Measurements from ENCODE around the gene TTC22. TPM values are rescaled to one million over a fixed set of nuclear protein-coding genes. Genes with fewer than 3 reads are reported as not detected.
A peak's percentile ranks its signal among the peaks of the same experiment; 100 is the strongest.

TTC22 gene
- total RNA-seq, 1 donor from 2014 or later: 7.4 TPM

DNA sequence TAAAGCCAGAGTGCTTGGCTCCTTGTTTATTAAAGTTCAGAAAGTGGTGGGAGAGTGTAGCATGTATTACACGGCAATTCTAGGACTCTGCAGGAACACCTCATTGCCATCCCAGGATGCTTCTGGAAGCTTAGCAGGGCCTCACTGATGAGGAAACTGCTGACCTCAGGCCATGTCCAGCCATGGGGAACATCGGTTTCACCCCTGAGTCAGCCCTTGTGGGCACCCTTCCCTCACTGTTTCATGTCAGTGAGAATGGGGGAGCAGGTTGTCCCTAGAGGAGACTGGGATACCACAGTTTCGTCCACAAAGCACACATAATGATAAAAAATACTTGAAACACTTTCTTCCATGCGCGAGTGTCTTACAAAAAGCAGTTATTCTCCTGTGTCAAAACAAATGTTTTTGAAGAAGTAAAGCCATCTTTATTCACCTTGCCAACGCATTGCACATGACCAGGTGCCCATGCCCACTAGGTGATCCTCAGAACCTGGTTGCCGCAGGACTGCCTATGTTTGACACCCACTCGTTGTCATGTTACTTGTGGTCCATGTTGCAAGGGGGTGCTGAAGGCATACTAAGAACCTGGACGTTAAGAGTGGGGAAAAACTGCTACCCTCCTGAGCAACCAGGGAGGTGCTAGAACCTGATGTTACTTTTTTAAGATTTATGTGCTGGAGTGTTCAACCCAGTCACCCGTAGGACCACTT is 41.2 kb upstream of the TTC22 start:
- H3K36me3 ChIP-seq (ENCODE audit: control insufficient read depth, insufficient read depth, low read length): no peaks in the 10 kb centered on the region
- no peak overlapping the region for H3K4me3 ChIP-seq (ENCODE audit: low read depth, low read length)
- TF ChIP-seq, protein P1, sequence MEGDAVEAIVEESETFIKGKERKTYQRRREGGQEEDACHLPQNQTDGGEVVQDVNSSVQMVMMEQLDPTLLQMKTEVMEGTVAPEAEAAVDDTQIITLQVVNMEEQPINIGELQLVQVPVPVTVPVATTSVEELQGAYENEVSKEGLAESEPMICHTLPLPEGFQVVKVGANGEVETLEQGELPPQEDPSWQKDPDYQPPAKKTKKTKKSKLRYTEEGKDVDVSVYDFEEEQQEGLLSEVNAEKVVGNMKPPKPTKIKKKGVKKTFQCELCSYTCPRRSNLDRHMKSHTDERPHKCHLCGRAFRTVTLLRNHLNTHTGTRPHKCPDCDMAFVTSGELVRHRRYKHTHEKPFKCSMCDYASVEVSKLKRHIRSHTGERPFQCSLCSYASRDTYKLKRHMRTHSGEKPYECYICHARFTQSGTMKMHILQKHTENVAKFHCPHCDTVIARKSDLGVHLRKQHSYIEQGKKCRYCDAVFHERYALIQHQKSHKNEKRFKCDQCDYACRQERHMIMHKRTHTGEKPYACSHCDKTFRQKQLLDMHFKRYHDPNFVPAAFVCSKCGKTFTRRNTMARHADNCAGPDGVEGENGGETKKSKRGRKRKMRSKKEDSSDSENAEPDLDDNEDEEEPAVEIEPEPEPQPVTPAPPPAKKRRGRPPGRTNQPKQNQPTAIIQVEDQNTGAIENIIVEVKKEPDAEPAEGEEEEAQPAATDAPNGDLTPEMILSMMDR (IDR thresholded peaks at IDR 0.05; ENCODE audit: insufficient read depth, low read length, severe bottlenecking): no peak
- H3K27me3 ChIP-seq (ENCODE audit: control insufficient read depth, insufficient read depth, low read length): no peaks in the 10 kb centered on the region
- FAIRE-seq (peak; percentile 55), DNase-seq (ENCODE audit: low read depth) (no peak)

DNA sequence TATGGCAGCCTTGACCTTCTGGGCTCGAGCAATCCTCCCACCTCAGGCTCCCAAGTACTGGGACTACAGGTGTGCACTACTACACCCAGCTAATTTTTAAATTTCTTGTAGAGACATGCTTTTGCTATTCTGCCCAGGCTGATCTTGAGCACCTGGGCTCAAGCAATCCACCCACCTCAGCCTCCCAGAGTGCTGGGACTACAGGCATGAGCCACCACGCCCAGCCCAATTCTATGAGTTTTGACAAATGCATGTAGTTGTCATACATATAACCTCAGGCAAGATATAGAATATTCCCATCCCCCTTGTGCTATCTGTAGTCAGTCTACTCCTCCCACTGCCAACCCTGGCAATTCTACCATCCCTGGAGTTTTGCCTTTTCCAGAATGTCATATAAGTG is 38.7 kb upstream of the TTC22 start:
- TF ChIP-seq, protein P1 (IDR thresholded peaks at IDR 0.05; ENCODE audit: insufficient read depth, low read length, severe bottlenecking): no peak
- Histone ChIP-seq H3K36me3 (ENCODE audit: control insufficient read depth, insufficient read depth, low read length) (no peaks in the 10 kb centered on the region), H3K4me3 (ENCODE audit: low read depth, low read length) (no peak overlapping the region), H3K27me3 (ENCODE audit: control insufficient read depth, insufficient read depth, low read length) (peaks cover 1% of the 10 kb centered on the region)
- DNase-seq (ENCODE audit: low read depth) (peak; percentile 39), FAIRE-seq (no peak)

GRCh38 chr1:54838565-54839180 is 37.5 kb upstream of the TTC22 start:
- FAIRE-seq: no peak
- Histone ChIP-seq H3K4me3 (ENCODE audit: low read depth, low read length) (no peak overlapping the region), H3K36me3 (ENCODE audit: control insufficient read depth, insufficient read depth, low read length) (no peaks in the 10 kb centered on the region), H3K27me3 (ENCODE audit: control insufficient read depth, insufficient read depth, low read length) (peaks cover 1% of the 10 kb centered on the region)
- TF ChIP-seq, protein P1 (IDR thresholded peaks at IDR 0.05; ENCODE audit: insufficient read depth, low read length, severe bottlenecking): no peak
- no peak for DNase-seq (ENCODE audit: low read depth)

GRCh38 chr1:54837002-54837853 is 36.1 kb upstream of the TTC22 start:
- FAIRE-seq (no peak), DNase-seq (ENCODE audit: low read depth) (no peak)
- Histone ChIP-seq H3K4me3 (ENCODE audit: low read depth, low read length) (no peak overlapping the region), H3K36me3 (ENCODE audit: control insufficient read depth, insufficient read depth, low read length) (no peaks in the 10 kb centered on the region), H3K27me3 (ENCODE audit: control insufficient read depth, insufficient read depth, low read length) (peaks cover 4% of the 10 kb centered on the region)
- TF ChIP-seq, protein P1 (IDR thresholded peaks at IDR 0.05; ENCODE audit: insufficient read depth, low read length, severe bottlenecking): no peak

- H3K36me3 ChIP-seq (ENCODE audit: control insufficient read depth, insufficient read depth, low read length): no peaks in the 10 kb centered on the region
- TF ChIP-seq, protein P1 (IDR thresholded peaks at IDR 0.05; ENCODE audit: insufficient read depth, low read length, severe bottlenecking): no peak
- peaks cover 4% of the 10 kb centered on the region for H3K27me3 ChIP-seq (ENCODE audit: control insufficient read depth, insufficient read depth, low read length)
- H3K4me3 ChIP-seq (ENCODE audit: low read depth, low read length): no peak overlapping the region
- FAIRE-seq (no peak), DNase-seq (ENCODE audit: low read depth) (no peak)
Measured at GRCh38 chr1:54836594-54836993, 35.5 kb upstream of the TTC22 start.

Data from bronchial epithelial cell (primary cell).